Measurements from ENCODE around the gene PIWIL4. TPM values are rescaled to one million over a fixed set of nuclear protein-coding genes. Genes with fewer than 3 reads are reported as not detected.
"Not testable (repeated sequence)": the region's sequence is repeated elsewhere in the genome, so short reads cannot be mapped to it uniquely, and the experiment has no call there.

Gene PIWIL4
- total RNA-seq, 1 donor, result 2.7 TPM

GRCh38 chr11:94638902-94639373 lies 71.8 kb downstream of the PIWIL4 start:
- TF ChIP-seq CTCF (IDR thresholded peaks at IDR 0.05; ENCODE audit: insufficient read depth, low read length), result no peak
- peak; percentile 61 for DNase-seq (ENCODE audit: low read depth)
- no peak overlapping the region for H3K4me3 ChIP-seq (ENCODE audit: low read depth, low read length)

DNA sequence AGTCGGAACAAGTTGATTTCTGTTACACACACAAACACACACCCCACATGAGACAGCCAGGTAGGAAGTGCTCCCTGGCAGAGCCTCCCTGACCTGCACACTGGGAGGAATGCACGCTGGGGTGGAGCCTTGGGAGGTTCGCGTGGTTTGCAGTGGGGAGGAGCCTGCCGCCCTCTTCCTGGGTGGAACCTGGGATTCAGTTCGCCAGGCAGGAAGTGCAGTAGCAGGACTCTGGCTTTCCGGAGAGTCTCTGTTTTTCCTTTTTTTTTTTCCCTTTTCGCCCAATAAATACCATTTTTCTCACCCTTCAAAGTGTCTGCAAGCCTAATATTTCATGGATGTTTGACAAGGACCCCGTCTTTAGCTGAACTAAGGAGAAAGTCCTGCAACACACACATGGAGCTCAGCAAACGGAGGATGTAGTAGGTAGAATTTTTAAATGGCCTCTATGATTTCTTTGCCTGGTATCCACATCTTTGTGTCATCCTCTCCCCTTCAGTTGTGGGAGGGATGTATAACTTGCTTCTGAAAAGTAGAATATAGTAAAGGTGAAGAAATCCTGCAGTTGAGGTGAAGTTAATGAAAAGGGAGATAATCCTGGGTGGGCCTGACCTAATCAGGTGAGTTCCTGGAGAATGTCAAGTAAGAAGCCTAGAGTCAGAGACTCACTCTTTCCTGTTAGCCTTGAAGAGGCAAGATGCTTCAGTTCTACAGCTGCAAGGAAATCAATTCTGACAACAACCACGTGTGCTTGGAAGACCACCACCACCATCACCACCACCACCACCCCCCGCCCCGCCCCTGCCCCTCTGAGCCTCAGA lies 72.9 kb downstream of the PIWIL4 start:
- no peak for DNase-seq (ENCODE audit: low read depth)
- TF ChIP-seq CTCF (IDR thresholded peaks at IDR 0.05; ENCODE audit: insufficient read depth, low read length), result no peak
- no peak overlapping the region for H3K4me3 ChIP-seq (ENCODE audit: low read depth, low read length)

- peak; percentile 19 for DNase-seq (ENCODE audit: low read depth)
- no peak overlapping the region for H3K4me3 ChIP-seq (ENCODE audit: low read depth, low read length)
- TF ChIP-seq CTCF (IDR thresholded peaks at IDR 0.05; ENCODE audit: insufficient read depth, low read length), result no peak
Measured at GRCh38 chr11:94641167-94641761, 74.1 kb downstream of the PIWIL4 start.

GRCh38 chr11:94643186-94643585 lies 76.0 kb downstream of the PIWIL4 start:
- not testable (repeated sequence) for H3K4me3 ChIP-seq (ENCODE audit: low read depth, low read length); DNase-seq (ENCODE audit: low read depth)

DNA sequence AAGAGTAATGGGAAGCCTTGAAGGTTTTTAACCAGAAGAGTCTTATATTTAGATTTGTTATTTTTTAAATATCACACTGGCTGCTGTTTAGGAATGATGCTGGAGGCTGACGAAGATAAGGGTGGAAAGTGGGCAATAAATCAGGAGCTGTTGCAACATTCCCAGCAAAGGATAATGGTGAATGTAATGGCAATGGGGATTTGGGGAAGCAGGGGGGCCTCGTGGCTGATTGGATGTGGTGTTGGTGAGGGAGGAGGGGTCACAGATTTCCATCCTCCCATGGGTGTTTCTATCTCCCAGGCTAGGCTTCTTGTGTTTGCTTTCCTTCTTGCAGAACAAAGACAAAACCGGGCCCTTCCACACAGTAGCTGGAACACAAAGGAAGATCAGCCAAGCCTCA lies 80.8 kb downstream of the PIWIL4 start:
- peak; percentile 91 for DNase-seq (ENCODE audit: low read depth)
- no peak overlapping the region for H3K4me3 ChIP-seq (ENCODE audit: low read depth, low read length)
- no peak for TF ChIP-seq CTCF (IDR thresholded peaks at IDR 0.05; ENCODE audit: insufficient read depth, low read length)

- H3K4me3 ChIP-seq (ENCODE audit: low read depth, low read length), result no peak overlapping the region
- no peak for TF ChIP-seq CTCF (IDR thresholded peaks at IDR 0.05; ENCODE audit: insufficient read depth, low read length)
- DNase-seq (ENCODE audit: low read depth), result no peak
Measured at GRCh38 chr11:94648789-94649188, 81.6 kb downstream of the PIWIL4 start.

- no peak overlapping the region for H3K4me3 ChIP-seq (ENCODE audit: low read depth, low read length)
- TF ChIP-seq CTCF (IDR thresholded peaks at IDR 0.05; ENCODE audit: insufficient read depth, low read length), result no peak
- no peak for DNase-seq (ENCODE audit: low read depth)
Measured at GRCh38 chr11:94649254-94649653, 82.1 kb downstream of the PIWIL4 start.
